ENCODE data around the gene RFWD3. TPM values are rescaled to one million over a fixed set of nuclear protein-coding genes. Genes with fewer than 3 reads are reported as not detected.

The RFWD3 gene
- total and polyA plus RNA-seq, 2 of the 4 experiments (the other 2 are of a cell fraction): 16.7 to 27.6 TPM

- no TSS peak for BruUV-seq (replicated peaks)
- H4K20me1 ChIP-seq (ENCODE audit: insufficient read depth, low read length): peaks cover 13% of the 10 kb centered on the region
- no peak overlapping the region for H4K8ac ChIP-seq (ENCODE audit: low read depth in 2 of 2, low read length in 2 of 2)
- H3K9me1 ChIP-seq (ENCODE audit: insufficient read depth, low read length): no peaks in the 10 kb centered on the region
- no peak overlapping the region for H3K4me3 ChIP-seq (ENCODE audit: insufficient read depth, low read depth, low read length)
- H4K91ac ChIP-seq (ENCODE audit: insufficient read depth, low read depth, low read length): no peak overlapping the region
- no peak overlapping the region for H2AK5ac ChIP-seq (ENCODE audit: low read depth, low read length)
- H3K9ac ChIP-seq (ENCODE audit: low read depth, low read length): no peak overlapping the region
- H3K56ac ChIP-seq (ENCODE audit: extremely low read depth, insufficient read depth, low read length): no peak overlapping the region
- CTCF ChIA-PET: no interaction called here
- H2BK20ac ChIP-seq (ENCODE audit: low read depth, low read length): no peak overlapping the region
- POLR2A ChIA-PET (ENCODE audit: unreplicated experiment): no interaction called here
- H3K4ac ChIP-seq (ENCODE audit: low read depth, low read length): no peak overlapping the region
- 100% methylated on average over 4 of the region's 14 CpGs; no CpG with 5 or more reads in 1 of the 2 experiments for WGBS, 2 experiments (ENCODE audit: extremely low coverage in 2 of 2, insufficient read length in 1 of 2)
- no peak overlapping the region for H3K14ac ChIP-seq (replicated peaks; ENCODE audit: low read depth, low read length)
- dilution Hi-C loops (cut with HindIII; ENCODE audit: low sequenced_read_pairs, unreplicated experiment): no loop called here
- no peak overlapping the region for H2BK5ac ChIP-seq (ENCODE audit: low read depth, low read length, poor library complexity, severe bottlenecking)
- no peak overlapping the region for H2AFZ ChIP-seq (replicated peaks; ENCODE audit: low read length, poor library complexity)
- H3K23ac ChIP-seq (ENCODE audit: low read depth, low read length): no peak overlapping the region
- no peak overlapping the region for H3K4me2 ChIP-seq (ENCODE audit: low read depth, low read length)
- intact Hi-C loops (cut with micrococcal nuclease): no loop called here
- H3K36me3 ChIP-seq (ENCODE audit: control insufficient read depth, insufficient read depth, low read length): peaks cover 37% of the 10 kb centered on the region
- H3K79me1 ChIP-seq (ENCODE audit: low read depth in 1 of 2, low read length in 2 of 2): peaks cover 14 to 29% of the 10 kb centered on the region in 2 experiments
- no peaks in the 10 kb centered on the region for H3K27me3 ChIP-seq (ENCODE audit: control insufficient read depth, insufficient read depth, low read length)
- H3K18ac ChIP-seq (ENCODE audit: low read depth, low read length): no peak overlapping the region
- no peak overlapping the region for H2BK120ac ChIP-seq (ENCODE audit: low read depth, low read length)
- H3K9me3 ChIP-seq (ENCODE audit: control insufficient read depth, insufficient read depth, low read length): no peaks in the 10 kb centered on the region
- no peak for TF ChIP-seq CEBPB (IDR thresholded peaks at IDR 0.05; ENCODE audit: low read depth, low read length)
- TF ChIP-seq CTCF (conservative IDR thresholded peaks at IDR 0.05; ENCODE audit: low read depth, low read length): no peak
- no peak for TF ChIP-seq MXI1 (IDR thresholded peaks at IDR 0.05; ENCODE audit: borderline replicate concordance, low read depth, low read length)
- no peak for TF ChIP-seq BHLHE40 (IDR thresholded peaks at IDR 0.05; ENCODE audit: low read depth, low read length)
- TF ChIP-seq MAZ (IDR thresholded peaks at IDR 0.05; ENCODE audit: borderline replicate concordance, low read depth, low read length): no peak
- no peak for TF ChIP-seq NFE2L2 (IDR thresholded peaks at IDR 0.05; ENCODE audit: low read depth, low read length)
- no peak for TF ChIP-seq RAD21 (IDR thresholded peaks at IDR 0.05; ENCODE audit: low read length)
- H3K4me1 ChIP-seq (ENCODE audit: control insufficient read depth, insufficient read depth, low read length): peaks cover 4% of the 10 kb centered on the region
- no peak overlapping the region for H2AK9ac ChIP-seq (replicated peaks; ENCODE audit: low read depth, low read length, poor library complexity)
- no peak overlapping the region for H3K27ac ChIP-seq (ENCODE audit: insufficient read depth, low read length)
- no peak overlapping the region for H2BK15ac ChIP-seq (ENCODE audit: low read depth, low read length)
- no peak for DNase-seq
- no peak overlapping the region for H4K5ac ChIP-seq (ENCODE audit: low read depth, low read length)
- in situ Hi-C loops (cut with MboI; ENCODE audit: low sequenced_read_pairs): loop anchor here (10.0 kb wide), 2 partner anchors 141 to 301 kb away; no protein-coding TSS in a partner anchor
- ATAC-seq (ENCODE audit: low read depth): no peak
Observed at GRCh38 chr16:74625500-74626350, 41.0 kb downstream of the RFWD3 start.

All from IMR-90 (cell line).